HepG2 (cell line): ENCODE results near the gene ZNF184. TPM values are rescaled to one million over a fixed set of nuclear protein-coding genes. Genes with fewer than 3 reads are reported as not detected.

ENCODE experiments used
- FOXK1 ChIP-seq: sonication (generic); formaldehyde crosslinking; IDR thresholded peaks from 2 replicates; pipeline ENCODE4 v1.4.0; 2020; ENCODE audit warnings: low read depth, missing genetic modification reagents, borderline replicate concordance
- HDAC6 ChIP-seq: fragments of 200-600 bp; sonication (generic); IDR thresholded peaks from 2 replicates; pipeline ENCODE4 v1.7.0; 2017; ENCODE audit warnings: mild to moderate bottlenecking, antibody characterized with exemption, low read length, low read depth
- HMGXB3 ChIP-seq: sonication (generic); formaldehyde crosslinking; IDR thresholded peaks from 2 replicates; pipeline ENCODE4 v1.4.0; 2020; ENCODE audit warnings: missing genetic modification reagents, borderline replicate concordance
- IKZF4 ChIP-seq: sonication (generic); formaldehyde crosslinking; IDR thresholded peaks from 2 replicates; pipeline ENCODE4 v1.5.1; 2020; ENCODE audit warnings: borderline replicate concordance, mild to moderate bottlenecking, low read depth, missing genetic modification reagents; ENCODE audit errors: not compliant biosample characterization
- MLXIP ChIP-seq: sonication (generic); formaldehyde crosslinking; IDR thresholded peaks from 2 replicates; pipeline ENCODE4 v1.9.0; 2021; ENCODE audit warnings: missing genetic modification reagents, borderline replicate concordance
- RORA ChIP-seq: sonication (generic); formaldehyde crosslinking; IDR thresholded peaks from 2 replicates; pipeline ENCODE4 v1.5.0; 2020; ENCODE audit warnings: mild to moderate bottlenecking, missing genetic modification reagents, moderate library complexity
- SATB2 ChIP-seq: sonication (generic); formaldehyde crosslinking; IDR thresholded peaks from 2 replicates; pipeline ENCODE4 v1.5.0; 2020; ENCODE audit warnings: missing genetic modification reagents
- SP1 ChIP-seq, 2 experiments: fragments of 450-650 bp in 1 of 2; sonication (generic) in 1 of 2; formaldehyde crosslinking in 1 of 2; IDR thresholded peaks; 2 replicates each; pipeline versions ENCODE4 v1.4.0 to v1.6.1; 2016 to 2020; ENCODE audit warnings: missing genetic modification reagents in 1 of 2
- TSC22D2 ChIP-seq: sonication (generic); formaldehyde crosslinking; IDR thresholded peaks from 2 replicates; pipeline ENCODE4 v1.5.1; 2020; ENCODE audit warnings: missing genetic modification reagents, mild to moderate bottlenecking, borderline replicate concordance
- ZC3H13 ChIP-seq: sonication (generic); formaldehyde crosslinking; IDR thresholded peaks from 2 replicates; pipeline ENCODE4 v1.8.1; 2023; ENCODE audit warnings: mild to moderate bottlenecking, missing genetic modification reagents, moderate library complexity
- ZC3H4 ChIP-seq: sonication (generic); formaldehyde crosslinking; IDR thresholded peaks from 2 replicates; pipeline ENCODE4 v1.4.0; 2020; ENCODE audit warnings: missing genetic modification reagents, borderline replicate concordance
- ZFP82 ChIP-seq: sonication (generic); formaldehyde crosslinking; IDR thresholded peaks from 2 replicates; pipeline ENCODE4 v1.5.1; 2020; ENCODE audit warnings: mild to moderate bottlenecking, missing genetic modification reagents, borderline replicate concordance
- ZKSCAN5 ChIP-seq: sonication (generic); formaldehyde crosslinking; IDR thresholded peaks from 2 replicates; pipeline ENCODE4 v1.5.1; 2020; ENCODE audit warnings: mild to moderate bottlenecking, missing genetic modification reagents
- ZNF605 ChIP-seq: sonication (generic); formaldehyde crosslinking; IDR thresholded peaks from 2 replicates; pipeline ENCODE4 v1.8.0; 2022; ENCODE audit warnings: mild to moderate bottlenecking, missing genetic modification reagents
- ZNF710 ChIP-seq: sonication (generic); formaldehyde crosslinking; IDR thresholded peaks from 2 replicates; pipeline ENCODE4 v1.5.0; 2020; ENCODE audit warnings: mild to moderate bottlenecking, missing genetic modification reagents, borderline replicate concordance
- ZNF740 ChIP-seq: sonication (generic); formaldehyde crosslinking; IDR thresholded peaks from 2 replicates; pipeline ENCODE4 v1.4.0; 2020; ENCODE audit warnings: missing genetic modification reagents
- polyA plus RNA-seq, 8 experiments: library from polyadenylated mRNA; depleted of rRNA in 3 of 8; stranded (reverse) in 7 of 8; unstranded in 1 of 8; fragments of >200 nt; fragmentation: Illumina TruSeq in 4 of 8; extraction: Trizol in 4 of 8; gene quantifications; 2 replicates each; pipeline versions ENCODE4 v1.2.1 to v1.2.3, GENCODE V29; 2011 to 2016; ENCODE audit warnings: low read depth in 4 of 8, missing spikeins in 1 of 8, mixed read lengths in 1 of 8; ENCODE audit not compliant: insufficient read depth in 1 of 8
- total RNA-seq, 5 experiments: library from RNA; depleted of rRNA; stranded (reverse); fragments of >200 nt; fragmentation: Illumina TruSeq; extraction: Trizol; gene quantifications; 2 replicates each; pipeline ENCODE4 v1.2.3, GENCODE V29; 2016; ENCODE audit warnings: low read depth in 1 of 5

The ZNF184 gene
- total and polyA plus RNA-seq, 2 of the 13 experiments (the other 11 are each of a cell fraction or from before 2014, with no cell fraction given) = 2.1 to 10.1 TPM

- TF ChIP-seq HMGXB3 = no peak
- TF ChIP-seq ZC3H13 (CRISPR knock-in tag) = no peak
- TF ChIP-seq ZKSCAN5 (CRISPR knock-in tag) = no peak
- no peak for TF ChIP-seq ZNF605
- no peak for TF ChIP-seq SATB2 (CRISPR knock-in tag)
- 0 out of 2 replicates have a peak, but pooled peaks have one; percentile 63 for TF ChIP-seq ZNF710 (CRISPR knock-in tag)
- peak; percentile 67; the same call in 1 of the 2 replicates for TF ChIP-seq MLXIP (CRISPR knock-in tag)
- peak; percentile 92; the same call in 1 of the 2 replicates for TF ChIP-seq ZFP82 (CRISPR knock-in tag)
- TF ChIP-seq ZNF740 (CRISPR knock-in tag) = peak; percentile 54; the same call in 1 of the 2 replicates
- no peak for TF ChIP-seq HDAC6
- TF ChIP-seq IKZF4 (CRISPR knock-in tag) = no peak
- no peak for TF ChIP-seq SP1 (IDR thresholded peaks at IDR 0.05)
- TF ChIP-seq SP1 (CRISPR knock-in tag; IDR thresholded peaks at IDR 0.05) = no peak
- TF ChIP-seq TSC22D2 (CRISPR knock-in tag) = no peak; the same call in 1 of the 2 replicates
- TF ChIP-seq ZC3H4 (CRISPR knock-in tag) = no peak
- peak; percentile 80 for TF ChIP-seq FOXK1
- 0 out of 2 replicates have a peak, but pooled peaks have one; percentile 88 for TF ChIP-seq RORA (CRISPR knock-in tag)
Observed at GRCh38 chr6:27479319-27480182, 6.6 kb upstream of the ZNF184 start (continued).
